ENCODE measurements around the gene MEIKIN. TPM values are rescaled to one million over a fixed set of nuclear protein-coding genes. Genes with fewer than 3 reads are reported as not detected.

The MEIKIN gene
- total and polyA plus RNA-seq, 2 of the 8 experiments (the other 6 are each of a cell fraction or from before 2014, with no cell fraction given): not detected

GRCh38 chr5:131794586-131794985, 150.9 kb downstream of the MEIKIN start:
- no peak overlapping the region for H4K5ac ChIP-seq (ENCODE audit: insufficient read length, low read depth, low read length)
- no peak overlapping the region for H4K8ac ChIP-seq (ENCODE audit: extremely low read depth, insufficient read depth, low read length)
- peaks cover 3% of the 10 kb centered on the region; the same call in 1 of the 2 replicates for H3K23me2 ChIP-seq (ENCODE audit: low read depth, low read length)
- H4K20me1 ChIP-seq (replicated peaks in 1 of 2; ENCODE audit: control insufficient read depth in 1 of 2, insufficient read depth in 2 of 2, low read length in 2 of 2): peaks cover 3 to 6% of the 10 kb centered on the region in 2 experiments
- H2BK120ac ChIP-seq (replicated peaks; ENCODE audit: low read depth, low read length): no peak overlapping the region
- FAIRE-seq: no peak
- H2BK15ac ChIP-seq (ENCODE audit: low read length): no peak overlapping the region
- H3K4me1 ChIP-seq (replicated peaks in 1 of 4; ENCODE audit: control insufficient read depth in 3 of 4, insufficient read depth in 4 of 4, low read length in 3 of 4): 0 out of 7 replicates have a peak, but pooled peaks cover 0 to 1% (median 0%) of the 10 kb centered on the region in 4 experiments
- H3K27me3 ChIP-seq (replicated peaks in 1 of 4; ENCODE audit: control insufficient read depth in 3 of 4, extremely low read depth in 1 of 4, insufficient read depth in 3 of 4, low read length in 3 of 4): peaks cover 0 to 3% (median 0%) of the 10 kb centered on the region in 4 experiments; a peak in 1 of 7 replicates
- H3K23ac ChIP-seq (ENCODE audit: insufficient read length): no peak overlapping the region
- H2BK5ac ChIP-seq (ENCODE audit: low read depth, low read length): no peak overlapping the region
- no peak overlapping the region for H3K18ac ChIP-seq (ENCODE audit: extremely low read depth, low read length)
- H2BK12ac ChIP-seq (ENCODE audit: low read depth, low read length): no peak overlapping the region
- H3K79me2 ChIP-seq (ENCODE audit: control insufficient read depth in 1 of 2, insufficient read depth in 2 of 2, low read length in 2 of 2): peaks cover 9 to 62% of the 10 kb centered on the region in 2 experiments; a peak in 3 of 4 replicates
- DNase-seq (ENCODE audit: low read depth in 1 of 2, low spot score in 2 of 2): no peak
- no peak overlapping the region for H3K9ac ChIP-seq (replicated peaks in 1 of 4; ENCODE audit: extremely low read depth in 1 of 4, low read depth in 3 of 4, low read length in 3 of 4)
- no peak overlapping the region for H3K56ac ChIP-seq (replicated peaks; ENCODE audit: insufficient read length, low read depth, low read length)
- no peak overlapping the region for H2AK5ac ChIP-seq (ENCODE audit: low read depth, low read length)
- ChIA-PET CTCF (ENCODE audit: partially characterized antibody) (no interaction called here), POLR2A (ENCODE audit: partially characterized antibody) (no interaction called here)
- H2AFZ ChIP-seq (ENCODE audit: low read length): no peak overlapping the region
- H2BK20ac ChIP-seq (ENCODE audit: low read length): no peak overlapping the region
- no peak overlapping the region for H3K14ac ChIP-seq (ENCODE audit: insufficient read length)
- no peak overlapping the region for H3K27ac ChIP-seq (ENCODE audit: low read depth, low read length)
- H3K36me3 ChIP-seq (ENCODE audit: control insufficient read depth in 2 of 4, insufficient read depth in 4 of 4, low read length in 3 of 4): no peaks in the 10 kb centered on the region
- peaks cover 3% of the 10 kb centered on the region; the same call in 1 of the 2 replicates for H3K79me1 ChIP-seq (ENCODE audit: low read depth, low read length)
- no peak overlapping the region for H3K4ac ChIP-seq (replicated peaks; ENCODE audit: insufficient read length, low read depth, low read length)
- no peak overlapping the region for H4K91ac ChIP-seq (replicated peaks; ENCODE audit: insufficient read length, low read length)
- no peak overlapping the region for H3K4me3 ChIP-seq (ENCODE audit: extremely low read depth in 1 of 4, insufficient read depth in 2 of 4, low read depth in 3 of 4, low read length in 4 of 4)
- no peak overlapping the region for H3K4me2 ChIP-seq (ENCODE audit: insufficient read depth in 1 of 2, low read depth in 2 of 2, low read length in 2 of 2)
- WGBS, 2 experiments (ENCODE audit: extremely low coverage in 1 of 2, insufficient coverage in 1 of 2, insufficient read length in 1 of 2, insufficient replicate concordance in 2 of 2, low coverage in 1 of 2, low lambda C conversion rate in 2 of 2, missing lambda C conversion rate in 1 of 2): 89% methylated on average over 4 of the region's 4 CpGs; no CpG with 5 or more reads in 1 of the 2 experiments
- no peaks in the 10 kb centered on the region for H3K9me3 ChIP-seq (ENCODE audit: insufficient read depth in 2 of 2, low read depth in 1 of 2, low read length in 1 of 2)
- no peak for TF ChIP-seq GABPA (IDR thresholded peaks at IDR 0.05; ENCODE audit: borderline replicate concordance, insufficient read depth, low read length)
- TF ChIP-seq CREB1 (IDR thresholded peaks at IDR 0.05): no peak
- TF ChIP-seq CTCF (IDR thresholded peaks at IDR 0.05; ENCODE audit: control extremely low read depth in 1 of 3, insufficient read depth in 1 of 3, low read depth in 1 of 3, low read length in 3 of 3): no peak
- TF ChIP-seq SUZ12 (IDR thresholded peaks at IDR 0.05; ENCODE audit: low read length): no peak
- no peak for TF ChIP-seq SIX5 (IDR thresholded peaks at IDR 0.05; ENCODE audit: low read depth, low read length)
- no peak for TF ChIP-seq CBX8 (IDR thresholded peaks at IDR 0.05; ENCODE audit: borderline replicate concordance, low read depth, low read length)
- no peak for TF ChIP-seq SAP30 (IDR thresholded peaks at IDR 0.05; ENCODE audit: insufficient read depth, insufficient replicate concordance, low read length)
- no peak for TF ChIP-seq MAX (IDR thresholded peaks at IDR 0.05)
- TF ChIP-seq TCF12 (IDR thresholded peaks at IDR 0.05; ENCODE audit: low read depth, low read length): no peak
- TF ChIP-seq SIN3A (conservative IDR thresholded peaks at IDR 0.05 in 1 of 2, IDR thresholded peaks at IDR 0.05 in 1 of 2; ENCODE audit: low read depth in 1 of 2, low read length in 2 of 2): no peak
- no peak for TF ChIP-seq SIRT6 (IDR thresholded peaks at IDR 0.05; ENCODE audit: low read length)
- no peak for TF ChIP-seq POU5F1 (IDR thresholded peaks at IDR 0.05; ENCODE audit: low read depth, low read length)
